Stimulated activated memory B cell treated with anti-CD40 and anti-IgM and Interleukin-4, amounts not matched to agents 10 μg/mL and 1 μg/mL and 100 μg/mL, for 72 hours (primary cell): ENCODE measurements around the gene ASPSCR1.

Experiments
- ATAC-seq: fragments of 150-1000 bp; cut with Tn5 transposase; 2 replicates; pipeline ENCODE4 v1.10.0; 2021
- H3K27ac Mint-ChIP-seq: one replicate; pipeline ENCODE4 v1.8.0; 2022; ENCODE audit warnings: mild to moderate bottlenecking, mixed read lengths
- H3K27me3 Mint-ChIP-seq: one replicate; pipeline ENCODE4 v1.8.0; 2022; ENCODE audit warnings: mixed read lengths
- H3K36me3 Mint-ChIP-seq: one replicate; pipeline ENCODE4 v1.8.0; 2022; ENCODE audit warnings: mixed read lengths
- H3K4me1 Mint-ChIP-seq: one replicate; pipeline ENCODE4 v1.8.0; 2022; ENCODE audit warnings: mixed read lengths
- H3K4me3 Mint-ChIP-seq: one replicate; pipeline ENCODE4 v1.8.0; 2022; ENCODE audit warnings: mild to moderate bottlenecking, moderate library complexity, mixed read lengths
- H3K9me3 Mint-ChIP-seq: one replicate; pipeline ENCODE4 v1.8.0; 2022; ENCODE audit warnings: mixed read lengths

The ASPSCR1 gene

DNA sequence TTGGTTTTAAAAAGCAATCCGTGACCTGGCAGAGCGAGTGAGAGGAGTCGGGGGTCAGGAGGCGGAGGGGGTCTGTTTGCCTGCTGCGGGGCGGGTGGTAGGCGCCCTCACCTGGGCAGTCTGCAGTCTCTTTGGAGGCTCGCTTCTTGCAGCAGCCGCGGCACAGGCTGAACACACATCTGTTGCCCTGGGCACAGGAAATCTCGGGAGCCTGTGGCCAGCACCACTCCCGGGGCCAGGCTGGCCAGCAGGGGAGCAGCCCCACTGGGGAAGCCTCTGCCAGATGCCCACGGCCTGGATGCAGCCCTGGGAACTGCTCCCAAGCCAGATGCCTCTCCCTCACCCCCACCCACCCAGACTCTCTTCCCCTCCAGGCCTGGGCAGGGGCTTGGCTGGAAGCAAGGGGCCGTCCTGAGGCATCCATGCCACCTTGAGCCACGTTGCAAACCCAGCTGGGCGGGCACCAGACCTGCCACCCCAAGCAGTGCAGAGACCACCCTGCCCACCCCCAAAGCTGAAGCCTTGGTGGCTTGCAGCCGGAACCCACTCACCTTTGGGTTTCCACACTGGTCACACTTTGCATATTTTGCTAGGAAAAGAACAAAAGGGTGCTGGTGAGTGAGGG is 80.9 kb downstream of the ASPSCR1 start:
- ATAC-seq: no peak
- Mint-ChIP-seq H3K27me3 (no peaks in the 10 kb centered on the region), H3K4me1 (peaks cover 11% of the 10 kb centered on the region), H3K9me3 (no peaks in the 10 kb centered on the region), H3K27ac (peak overlapping the region; percentile 44), H3K4me3 (no peak overlapping the region), H3K36me3 (peaks cover 41% of the 10 kb centered on the region)

DNA sequence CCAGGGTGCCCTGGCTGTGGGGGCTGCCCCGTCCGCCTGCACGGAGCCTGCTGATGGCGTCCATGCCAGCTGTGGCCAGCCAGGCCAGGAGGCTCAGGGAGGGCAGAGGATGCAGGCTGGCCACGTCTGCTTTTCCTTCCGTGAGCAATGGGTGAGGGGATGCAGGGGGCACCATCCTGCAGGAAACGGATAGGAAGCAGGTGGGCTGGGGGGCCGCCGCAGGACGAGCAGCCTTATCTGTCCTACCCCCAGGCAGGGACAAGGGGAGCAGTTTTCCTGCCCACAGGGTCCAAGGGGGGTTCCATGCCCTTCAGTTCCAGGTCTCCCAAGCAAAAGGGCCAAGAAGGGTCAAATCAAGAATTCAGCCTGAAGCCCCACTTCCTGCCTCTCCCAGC is 81.4 kb downstream of the ASPSCR1 start:
- H3K9me3 Mint-ChIP-seq: no peaks in the 10 kb centered on the region
- ATAC-seq: no peak
- H3K27me3 Mint-ChIP-seq: no peaks in the 10 kb centered on the region
- peaks cover 41% of the 10 kb centered on the region for H3K36me3 Mint-ChIP-seq
- no peak overlapping the region for H3K4me3 Mint-ChIP-seq
- peaks cover 11% of the 10 kb centered on the region for H3K4me1 Mint-ChIP-seq
- H3K27ac Mint-ChIP-seq: no peak overlapping the region

DNA sequence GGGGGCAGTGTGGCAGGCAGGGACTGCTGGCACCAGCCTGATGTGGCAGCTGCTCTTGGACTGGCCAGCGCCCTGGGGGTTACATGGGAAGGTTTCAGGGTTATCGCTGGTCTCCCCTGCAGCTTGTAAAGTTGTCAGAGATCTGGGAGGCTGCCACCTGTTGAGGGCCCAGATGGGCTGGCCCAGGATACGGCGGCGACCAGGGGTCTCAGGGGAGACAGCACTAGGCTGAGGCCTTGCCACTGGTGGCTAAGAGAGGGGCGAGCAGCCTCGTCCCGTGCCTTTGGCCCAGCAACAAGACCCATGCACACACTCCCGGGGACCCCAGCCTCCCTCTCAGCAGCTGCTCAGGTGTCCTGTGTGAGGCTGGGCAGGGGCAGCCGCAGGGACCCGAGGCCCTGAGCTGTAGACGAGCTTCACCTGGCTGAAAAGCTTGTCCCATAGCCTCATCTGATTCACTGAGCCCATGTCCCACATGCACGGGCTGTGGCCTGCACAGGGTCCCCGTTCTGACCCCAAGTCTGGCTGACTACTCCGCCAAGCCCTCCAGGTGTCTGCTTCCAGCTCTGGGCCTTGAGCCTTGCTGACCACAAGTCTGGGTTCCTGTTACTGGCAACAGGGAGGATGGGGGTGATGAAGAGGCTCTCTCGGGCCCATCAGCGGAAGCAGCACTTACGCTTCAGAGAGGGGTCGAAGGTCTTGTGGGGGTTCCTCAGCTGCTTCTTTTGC is 82.0 kb downstream of the ASPSCR1 start:
- Mint-ChIP-seq H3K4me3 (no peak overlapping the region), H3K9me3 (no peaks in the 10 kb centered on the region), H3K27me3 (no peaks in the 10 kb centered on the region), H3K4me1 (peaks cover 15% of the 10 kb centered on the region), H3K27ac (no peak overlapping the region), H3K36me3 (peaks cover 39% of the 10 kb centered on the region)
- ATAC-seq: no peak

DNA sequence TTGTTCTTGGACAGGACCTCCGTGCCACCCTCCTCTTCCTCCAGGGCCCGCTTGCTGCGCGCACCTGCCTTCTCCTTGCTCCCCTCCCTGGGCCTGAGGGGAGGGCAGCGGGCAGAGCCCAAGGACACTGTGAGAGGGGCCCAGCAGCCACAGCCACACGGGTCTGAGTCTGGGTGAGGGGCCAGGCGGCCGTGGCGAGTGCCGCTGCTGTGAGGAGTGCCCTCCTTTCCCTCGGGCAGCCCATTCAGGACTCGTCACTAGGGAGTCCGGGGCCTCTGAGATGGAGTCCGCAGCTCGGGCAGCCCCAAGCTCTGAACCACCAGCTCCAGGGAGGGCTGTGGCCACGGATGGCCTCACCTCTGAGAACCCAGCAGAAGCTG is 82.6 kb downstream of the ASPSCR1 start:
- Mint-ChIP-seq H3K9me3 (no peaks in the 10 kb centered on the region), H3K27me3 (no peaks in the 10 kb centered on the region), H3K36me3 (peaks cover 34% of the 10 kb centered on the region), H3K4me1 (peaks cover 17% of the 10 kb centered on the region), H3K4me3 (no peak overlapping the region), H3K27ac (no peak overlapping the region)
- no peak for ATAC-seq

DNA sequence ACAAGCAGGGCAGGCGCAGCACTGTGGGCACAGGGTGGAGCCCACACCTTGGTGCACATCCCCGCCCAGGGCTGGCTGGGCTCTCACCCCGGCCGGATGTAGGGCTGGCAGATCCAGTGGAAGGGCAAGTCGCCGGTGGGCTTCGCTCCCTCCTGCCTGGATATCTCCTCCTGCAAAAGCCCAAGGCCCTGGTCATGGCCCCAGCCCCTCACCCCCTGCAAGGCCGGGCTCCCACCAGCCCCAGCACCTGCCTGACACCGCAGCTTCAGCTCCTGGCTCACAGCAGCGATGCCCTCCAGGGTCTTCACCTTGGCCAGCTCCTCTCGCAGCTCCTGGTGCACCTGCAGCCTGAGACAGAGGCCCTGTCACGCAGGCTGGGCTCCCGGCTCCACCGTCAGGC is 83.2 kb downstream of the ASPSCR1 start:
- Mint-ChIP-seq H3K4me3 (no peak overlapping the region), H3K27me3 (no peaks in the 10 kb centered on the region), H3K36me3 (peaks cover 30% of the 10 kb centered on the region), H3K27ac (no peak overlapping the region), H3K9me3 (no peaks in the 10 kb centered on the region), H3K4me1 (peaks cover 14% of the 10 kb centered on the region)
- no peak for ATAC-seq

DNA sequence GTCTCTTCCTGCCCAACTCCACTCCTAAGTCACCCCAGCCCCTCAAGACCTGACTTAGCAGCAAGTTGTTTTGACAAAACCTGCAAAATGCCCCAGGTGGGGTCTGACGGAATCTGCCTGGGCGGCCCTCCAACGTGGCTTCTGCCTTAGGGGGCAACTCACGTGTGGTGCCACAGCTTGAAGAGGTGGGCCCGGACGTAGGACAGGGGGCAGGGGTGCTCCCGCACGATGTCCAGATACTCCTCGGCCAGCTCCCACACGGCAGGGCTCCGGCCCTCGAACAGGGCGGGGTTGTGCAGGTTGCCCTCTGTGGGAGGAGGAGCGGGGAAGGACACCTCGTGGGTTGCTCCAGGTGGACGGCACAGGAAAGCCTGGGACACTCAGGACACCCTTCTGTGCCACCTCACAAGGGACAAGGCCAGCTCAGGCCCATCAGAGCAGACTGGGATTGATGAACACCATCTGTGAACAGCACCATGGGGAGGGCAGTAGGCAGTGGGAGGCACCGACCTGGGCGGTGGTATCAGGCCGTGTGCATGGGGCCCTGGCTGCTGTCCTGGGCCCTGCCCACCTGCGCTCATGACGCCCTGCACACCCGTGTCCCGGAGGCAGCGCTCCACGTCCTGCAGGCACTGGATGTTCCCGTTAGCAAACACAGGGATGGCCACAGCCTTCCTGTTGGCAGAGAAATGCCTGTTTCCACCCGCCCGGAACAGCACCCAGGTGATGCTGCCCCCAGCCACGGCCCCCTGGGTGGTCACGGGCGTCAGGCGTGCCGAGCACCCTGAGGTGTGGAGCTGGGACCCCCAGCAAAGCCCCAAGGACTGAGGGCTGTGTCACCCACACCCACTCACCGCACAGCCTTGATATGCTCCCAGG is 83.9 kb downstream of the ASPSCR1 start:
- no peak for ATAC-seq
- no peak overlapping the region for H3K27ac Mint-ChIP-seq
- H3K9me3 Mint-ChIP-seq: no peaks in the 10 kb centered on the region
- no peaks in the 10 kb centered on the region for H3K27me3 Mint-ChIP-seq
- no peak overlapping the region for H3K4me3 Mint-ChIP-seq
- peaks cover 18% of the 10 kb centered on the region for H3K4me1 Mint-ChIP-seq
- H3K36me3 Mint-ChIP-seq: peaks cover 30% of the 10 kb centered on the region

DNA sequence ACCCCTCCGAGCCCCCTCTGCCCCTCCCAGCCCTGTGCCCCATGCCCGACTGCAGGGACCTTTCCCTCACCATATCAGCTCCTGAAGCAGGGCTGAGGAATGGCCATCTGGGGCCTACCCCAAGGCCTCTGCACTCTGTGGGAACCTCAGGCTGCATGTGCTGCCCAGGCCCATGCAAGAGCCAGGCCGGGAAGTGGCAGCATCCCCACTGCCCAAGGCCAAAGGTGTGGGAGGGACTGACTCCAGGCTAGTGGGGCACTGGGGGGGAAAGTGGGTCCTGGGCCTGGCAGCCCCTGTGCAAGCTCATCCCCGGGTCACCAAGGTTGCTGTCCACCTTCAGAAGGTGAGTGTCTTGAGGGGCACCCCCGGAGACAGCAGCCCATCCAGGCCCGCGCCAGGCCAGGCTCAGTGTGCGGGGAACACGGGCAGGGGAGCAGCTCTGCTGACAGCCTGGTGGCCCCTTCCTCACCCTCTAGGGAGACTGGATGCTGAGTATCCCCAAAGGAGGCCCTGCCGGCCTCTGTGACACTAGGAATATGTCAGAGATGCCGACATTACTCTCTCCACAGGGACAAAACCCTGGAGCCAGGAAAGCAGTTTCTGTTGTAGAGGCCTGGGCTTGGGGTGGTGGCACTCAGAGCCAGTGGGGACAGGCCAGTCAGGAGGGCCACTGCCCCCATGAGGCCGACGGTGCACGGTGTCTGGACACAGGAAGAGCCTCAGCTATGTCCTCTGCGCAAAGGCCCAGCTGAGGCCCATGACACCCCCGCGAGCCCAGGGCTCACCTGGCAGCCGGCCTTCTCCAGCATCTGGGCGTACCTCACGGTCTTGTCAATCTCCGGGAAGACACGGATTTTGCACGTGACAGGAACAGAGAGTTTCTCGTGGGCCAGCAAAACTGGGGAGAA is 84.9 kb downstream of the ASPSCR1 start:
- peaks cover 21% of the 10 kb centered on the region for H3K4me1 Mint-ChIP-seq
- H3K9me3 Mint-ChIP-seq: no peaks in the 10 kb centered on the region
- no peak overlapping the region for H3K27ac Mint-ChIP-seq
- H3K36me3 Mint-ChIP-seq: peaks cover 24% of the 10 kb centered on the region
- no peak overlapping the region for H3K4me3 Mint-ChIP-seq
- no peak for ATAC-seq
- H3K27me3 Mint-ChIP-seq: no peaks in the 10 kb centered on the region

DNA sequence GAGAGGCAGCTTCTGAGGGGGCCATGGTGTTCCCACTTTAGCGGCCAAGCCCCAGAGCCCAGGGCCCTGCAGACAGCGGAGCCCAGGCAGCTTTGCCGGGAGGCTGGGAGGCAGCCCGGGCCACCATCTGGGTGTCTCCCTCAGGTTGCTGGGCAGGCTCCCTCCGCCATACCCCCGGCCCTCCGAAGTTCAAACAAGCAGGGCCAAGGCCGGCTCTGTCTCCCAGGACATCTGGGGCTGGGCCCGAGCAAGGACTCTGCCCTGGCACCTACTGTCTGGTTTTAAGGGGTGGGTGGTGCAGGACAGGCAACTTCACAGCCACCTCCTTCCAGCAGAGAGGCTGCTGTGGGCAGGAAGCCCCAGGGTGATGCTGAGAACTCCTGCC is 85.5 kb downstream of the ASPSCR1 start:
- Mint-ChIP-seq H3K27me3 (no peaks in the 10 kb centered on the region), H3K27ac (no peak overlapping the region), H3K4me1 (peaks cover 21% of the 10 kb centered on the region), H3K4me3 (no peak overlapping the region), H3K9me3 (no peaks in the 10 kb centered on the region), H3K36me3 (peaks cover 20% of the 10 kb centered on the region)
- ATAC-seq: no peak

DNA sequence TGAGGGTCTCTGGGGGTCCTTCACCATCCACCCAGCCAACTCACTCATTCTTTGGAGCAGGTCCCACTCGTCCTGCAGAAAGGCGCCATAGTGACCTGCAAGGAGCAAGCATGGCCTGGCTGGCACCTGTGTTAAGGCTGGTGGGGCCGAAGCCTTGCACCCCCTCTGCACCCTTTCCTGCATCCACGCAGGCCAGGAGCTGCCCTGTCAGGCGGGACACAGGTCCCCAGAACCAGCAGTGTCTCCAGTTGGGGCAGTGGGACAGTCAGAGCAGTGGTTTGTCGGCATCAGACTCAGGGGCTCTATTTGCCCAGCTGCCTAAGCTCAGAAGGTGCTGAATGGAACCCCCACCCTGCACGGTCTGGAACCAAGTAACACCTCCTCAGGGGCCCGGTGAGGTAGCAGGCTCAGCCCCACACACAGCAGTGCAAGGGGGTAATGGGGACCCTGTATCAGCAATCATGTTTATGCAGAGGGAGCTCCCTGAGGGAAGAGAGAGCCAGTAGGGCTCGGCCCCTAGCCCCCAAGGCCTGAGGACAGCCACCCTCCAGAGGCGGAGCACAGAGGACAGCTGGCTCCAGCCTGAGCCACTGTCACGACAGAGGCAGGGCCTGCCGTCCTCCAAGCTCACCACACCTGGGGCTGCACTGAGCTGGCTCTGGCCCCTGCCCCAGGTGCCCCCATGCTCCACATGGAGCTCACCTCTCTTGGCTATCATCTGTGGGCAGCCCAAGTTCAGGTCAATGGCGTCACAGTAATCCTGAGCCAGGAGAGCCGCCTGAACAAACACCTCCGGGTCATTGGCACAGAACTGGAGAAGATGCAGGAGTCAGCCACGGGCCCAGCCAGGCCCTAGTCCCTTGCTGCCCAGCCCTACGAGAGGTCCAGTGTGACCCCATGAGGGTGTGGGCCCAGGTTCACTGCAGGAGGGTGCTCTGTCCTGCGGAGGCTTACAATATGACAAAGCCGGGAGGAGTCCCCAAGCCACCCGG is 86.3 kb downstream of the ASPSCR1 start:
- H3K36me3 Mint-ChIP-seq: peaks cover 16% of the 10 kb centered on the region
- H3K27me3 Mint-ChIP-seq: no peaks in the 10 kb centered on the region
- H3K9me3 Mint-ChIP-seq: no peaks in the 10 kb centered on the region
- H3K27ac Mint-ChIP-seq: no peak overlapping the region
- H3K4me1 Mint-ChIP-seq: peaks cover 21% of the 10 kb centered on the region
- peak overlapping the region; percentile 76 for H3K4me3 Mint-ChIP-seq
- ATAC-seq: no peak

DNA sequence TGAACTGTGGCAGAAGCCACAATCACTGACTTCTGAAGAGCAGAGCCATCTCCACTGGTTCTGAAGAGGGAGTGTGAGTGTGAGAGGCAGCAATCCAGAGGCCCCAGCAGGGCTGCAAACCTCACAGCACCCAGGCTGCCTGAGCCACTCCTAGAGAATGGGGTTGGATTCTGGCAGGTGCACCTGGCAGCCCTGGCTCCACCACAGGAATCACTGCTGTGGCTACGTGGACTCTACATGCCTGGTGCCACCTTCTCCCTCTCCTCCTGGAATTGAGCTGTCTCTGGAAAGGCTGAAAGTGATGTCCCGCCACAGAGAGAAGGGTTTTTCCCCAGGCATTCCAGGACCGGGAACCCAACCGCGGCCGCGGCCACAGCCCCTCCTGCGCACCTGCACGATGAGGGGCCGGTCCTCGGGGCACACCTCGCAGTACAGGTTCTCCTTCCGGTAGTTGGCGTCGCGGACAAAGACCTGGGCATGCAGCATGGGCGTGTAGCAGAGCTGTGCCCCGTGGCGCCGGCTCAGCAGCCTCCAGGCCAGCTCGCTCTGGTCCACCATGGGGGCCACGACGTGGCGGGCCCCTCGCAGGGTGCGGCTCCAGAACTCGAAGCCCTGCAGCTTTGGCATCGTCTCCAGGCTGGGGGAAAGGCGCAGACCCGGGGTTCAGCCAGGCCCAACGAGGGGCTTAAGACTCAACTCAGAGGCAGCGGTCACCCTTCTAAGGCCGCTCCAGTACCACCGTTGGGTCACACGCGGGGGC is 87.2 kb downstream of the ASPSCR1 start:
- Mint-ChIP-seq H3K27ac (peak overlapping the region; percentile 71), H3K4me3 (peak overlapping the region; percentile 76), H3K36me3 (peaks cover 13% of the 10 kb centered on the region), H3K27me3 (no peaks in the 10 kb centered on the region), H3K4me1 (peaks cover 21% of the 10 kb centered on the region), H3K9me3 (no peaks in the 10 kb centered on the region)
- peak; percentile 9 for ATAC-seq

DNA sequence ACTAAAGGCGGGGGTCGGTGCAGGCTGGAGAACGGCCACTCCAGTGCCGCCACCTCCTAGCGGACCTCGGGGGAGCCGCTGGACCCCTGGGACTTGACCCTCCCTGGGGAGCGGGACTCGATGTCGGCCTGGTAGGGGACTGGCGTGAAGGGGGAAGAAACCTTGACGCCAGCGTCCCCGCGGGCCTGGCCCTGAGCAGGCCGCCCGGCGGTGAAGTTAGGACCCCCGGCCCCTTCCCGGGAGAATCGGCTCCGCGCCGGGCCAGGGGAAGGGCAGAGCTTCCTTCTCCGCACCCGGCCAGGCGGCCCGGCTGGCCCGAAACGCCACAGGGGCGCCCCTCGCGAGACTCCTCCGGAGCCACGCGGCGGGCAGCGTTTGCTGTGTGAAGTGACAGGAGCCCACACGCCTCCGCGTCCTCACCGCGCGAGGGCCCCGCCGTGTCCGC is 87.8 kb downstream of the ASPSCR1 start:
- H3K27me3 Mint-ChIP-seq: no peaks in the 10 kb centered on the region
- H3K4me3 Mint-ChIP-seq: peak overlapping the region; percentile 76
- ATAC-seq: peak; percentile 67
- no peaks in the 10 kb centered on the region for H3K9me3 Mint-ChIP-seq
- peaks cover 18% of the 10 kb centered on the region for H3K4me1 Mint-ChIP-seq
- H3K27ac Mint-ChIP-seq: peak overlapping the region; percentile 93
- H3K36me3 Mint-ChIP-seq: peaks cover 9% of the 10 kb centered on the region

DNA sequence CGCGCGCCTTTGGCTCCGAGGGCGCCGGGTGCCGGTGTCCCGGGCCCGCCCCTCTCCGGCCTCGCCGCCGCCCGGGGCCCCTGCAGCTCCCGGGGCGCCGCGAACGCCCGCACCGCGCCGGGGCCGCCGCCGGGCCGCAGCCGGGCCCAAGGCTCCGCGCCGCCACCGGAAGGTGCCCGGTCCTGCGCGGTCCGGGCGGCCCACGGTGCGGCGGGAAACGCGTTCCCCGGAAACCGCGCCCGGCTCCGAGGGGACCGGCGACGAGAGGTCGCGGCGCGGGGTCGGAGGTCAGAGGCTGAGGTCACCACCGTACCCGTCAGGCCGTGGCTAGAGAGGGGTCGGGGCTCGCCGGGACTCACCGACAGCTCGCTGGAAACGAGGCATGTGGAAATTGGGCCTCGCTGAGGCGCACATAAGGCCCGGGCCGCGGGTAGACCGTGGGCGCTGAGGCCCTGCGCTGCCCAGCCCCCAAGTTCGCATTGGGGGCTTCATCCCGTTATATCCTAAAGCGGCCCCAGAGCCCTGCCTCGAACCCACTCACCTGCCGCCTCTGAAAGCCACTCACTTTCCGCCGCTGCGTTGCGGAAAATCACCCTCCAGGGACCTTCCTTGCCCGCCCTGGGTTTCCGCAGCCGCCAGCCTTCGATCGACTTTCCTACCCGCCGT is 88.3 kb downstream of the ASPSCR1 start, which contains the start of gene DUS1L:
Gene DUS1L, minus strand, starts transcription at position 167 of the 666 bp plus-strand sequence. CDS start 745 bp downstream, outside the sequence.
- Mint-ChIP-seq H3K4me1 (peaks cover 16% of the 10 kb centered on the region), H3K27ac (peak within 1 kb of the TSS; percentile 93), H3K4me3 (peak within 1 kb of the TSS; percentile 85), H3K9me3 (no peaks in the 10 kb centered on the region), H3K36me3 (peaks cover 7% of the 10 kb centered on the region), H3K27me3 (no peaks in the 10 kb centered on the region)
- ATAC-seq: peak; percentile 87
